ENCODE data around the gene FSTL1.
A peak's percentile ranks its signal among the peaks of the same experiment; 100 is the strongest.

Gene FSTL1

GRCh38 chr3:120348991-120349854 lies 101.6 kb downstream of the FSTL1 start, which contains the start of gene LRRC58:
LRRC58 (minus strand) TSS chr3:120349354; CDS start chr3:120349243, 111 bp downstream.
- DNase-seq = peak; percentile 91

DNA sequence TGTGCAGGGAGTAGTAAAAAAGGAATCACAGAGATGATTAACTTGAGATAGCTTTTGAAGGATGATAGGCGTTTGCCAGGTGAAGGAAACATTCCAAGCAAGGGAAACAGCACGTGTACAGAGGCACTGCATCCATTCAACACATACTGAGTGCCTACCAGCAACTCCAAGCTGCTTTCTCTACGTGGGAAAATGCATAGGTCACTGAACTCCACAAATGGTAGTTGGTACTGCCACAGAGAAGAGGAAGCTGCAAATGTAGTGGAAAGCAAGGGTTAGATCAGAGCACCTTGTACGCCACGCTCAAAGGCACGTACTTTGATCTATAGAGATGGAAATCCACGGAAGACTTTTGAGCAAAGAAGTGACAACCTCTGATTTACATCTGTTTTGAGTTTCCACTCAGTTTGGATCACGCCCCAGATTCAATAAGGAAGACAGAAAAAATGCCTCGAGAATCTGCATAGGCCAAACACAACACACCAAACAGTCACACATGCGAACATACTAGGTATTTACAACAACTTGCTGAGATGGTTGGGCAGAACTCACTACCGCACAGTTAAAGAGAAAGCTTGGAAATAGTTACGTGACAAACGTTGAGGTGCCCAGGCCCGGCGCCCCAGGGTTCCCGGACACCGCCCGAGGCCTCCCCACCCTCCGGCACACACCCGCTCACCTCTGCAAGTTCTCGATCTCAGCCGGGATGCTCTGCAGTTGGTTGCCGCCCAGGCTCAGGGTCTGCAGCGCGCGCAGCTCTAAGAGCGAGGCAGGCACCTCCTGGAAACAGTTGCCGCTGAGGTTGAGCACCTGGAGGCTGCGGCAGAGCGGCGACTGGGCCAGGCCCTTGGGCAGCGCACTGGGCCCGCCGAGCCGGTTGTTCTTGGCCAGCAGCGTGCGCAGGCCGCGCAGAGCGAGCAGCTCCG lies 102.5 kb downstream of the FSTL1 start:
- DNase-seq = peak; percentile 70

- DNase-seq = no peak
Measured at GRCh38 chr3:120344349-120344748, 106.4 kb downstream of the FSTL1 start.

All from activated CD4-positive, alpha-beta T cell treated with anti-CD3 and anti-CD28 coated beads for 48 hours (primary cell).